HG03060 (cell line): ENCODE measurements around the gene RIBC2.

Source experiments
- ATAC-seq: cut with Tn5 transposase; IDR thresholded peaks from one replicate; pipeline ENCODE4 v1.9.1; 2021; ENCODE audit warnings: low read depth, moderate number of reproducible peaks; ENCODE audit not compliant: unreplicated experiment

RIBC2 gene

DNA sequence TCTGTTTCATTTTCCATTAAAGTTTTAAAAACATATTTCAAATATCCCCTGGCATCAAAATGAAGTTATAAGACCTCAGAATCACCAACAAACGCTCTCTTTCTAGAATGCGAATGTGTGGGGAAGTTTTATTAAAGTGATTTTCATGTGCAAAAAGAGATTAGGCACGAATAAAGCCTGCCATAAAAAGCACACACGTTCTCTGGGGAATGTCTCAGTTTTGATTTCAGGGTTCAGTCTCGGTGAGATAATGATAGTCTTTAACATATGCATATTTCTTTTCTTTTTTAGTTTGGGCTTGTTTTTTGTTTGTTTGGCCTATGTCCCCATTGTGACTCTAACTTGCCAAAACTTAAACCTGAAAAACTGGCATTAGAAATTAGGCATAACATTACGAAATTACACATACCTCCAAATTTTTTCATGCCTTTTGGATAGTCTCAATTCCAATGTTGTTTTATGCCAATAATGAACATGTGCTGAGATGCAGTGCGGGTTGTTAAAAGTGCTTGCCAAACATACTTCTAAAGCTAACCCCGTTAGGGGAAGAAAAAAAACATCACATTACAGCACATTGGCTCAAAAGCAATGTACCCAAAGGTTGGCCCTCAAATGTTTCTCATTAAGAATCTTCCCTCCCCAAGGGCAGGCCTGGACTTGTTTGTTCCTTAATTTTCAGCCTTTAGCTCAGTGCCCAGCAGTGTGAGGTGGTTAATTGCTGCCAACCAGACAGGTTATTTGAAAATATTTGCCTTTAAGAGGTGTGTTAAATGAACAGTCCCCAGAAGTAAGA lies 56.0 kb downstream of the RIBC2 start:
- no peak for ATAC-seq

DNA sequence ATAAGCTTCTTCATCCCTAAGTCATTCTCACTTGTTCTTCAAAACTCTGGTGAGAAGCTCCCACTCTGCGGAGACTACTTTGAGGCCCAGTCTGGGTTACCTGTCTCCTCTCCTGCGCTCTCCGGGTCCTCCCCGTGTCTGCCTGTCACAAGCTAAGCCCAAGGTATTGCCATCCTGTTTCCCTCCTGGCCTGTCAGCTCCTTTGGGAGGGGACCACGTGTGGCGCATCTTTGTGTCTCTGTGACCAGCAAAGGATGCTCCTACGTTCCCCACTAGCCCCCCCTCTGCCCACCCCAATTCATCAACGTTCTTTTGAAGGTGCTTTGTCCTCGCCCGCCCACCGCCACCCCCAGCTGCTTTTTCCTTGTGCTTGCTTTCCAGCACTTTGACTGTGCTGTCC lies 57.4 kb downstream of the RIBC2 start:
- ATAC-seq, result no peak

DNA sequence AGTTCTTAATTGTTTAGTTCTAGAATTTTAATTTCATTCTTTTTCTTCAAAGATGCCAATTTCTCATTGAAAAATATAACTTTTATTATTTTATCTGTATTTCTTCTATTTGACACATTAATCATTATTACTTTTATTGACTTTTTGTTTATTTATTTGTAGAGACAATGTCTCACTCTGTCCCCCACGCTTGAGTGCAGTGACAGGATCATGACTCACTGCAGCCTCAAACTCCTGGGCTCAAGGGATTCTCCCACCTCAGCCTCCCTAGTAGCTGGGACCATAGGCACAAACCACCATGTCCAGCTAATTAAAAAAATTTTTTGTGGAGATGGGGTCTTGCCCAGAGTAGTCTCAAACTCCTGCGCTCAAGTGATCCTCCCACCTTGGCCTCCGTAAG lies 58.9 kb downstream of the RIBC2 start:
- ATAC-seq, result no peak

- no peak for ATAC-seq
Measured at GRCh38 chr22:45473626-45474237, 60.2 kb downstream of the RIBC2 start.

DNA sequence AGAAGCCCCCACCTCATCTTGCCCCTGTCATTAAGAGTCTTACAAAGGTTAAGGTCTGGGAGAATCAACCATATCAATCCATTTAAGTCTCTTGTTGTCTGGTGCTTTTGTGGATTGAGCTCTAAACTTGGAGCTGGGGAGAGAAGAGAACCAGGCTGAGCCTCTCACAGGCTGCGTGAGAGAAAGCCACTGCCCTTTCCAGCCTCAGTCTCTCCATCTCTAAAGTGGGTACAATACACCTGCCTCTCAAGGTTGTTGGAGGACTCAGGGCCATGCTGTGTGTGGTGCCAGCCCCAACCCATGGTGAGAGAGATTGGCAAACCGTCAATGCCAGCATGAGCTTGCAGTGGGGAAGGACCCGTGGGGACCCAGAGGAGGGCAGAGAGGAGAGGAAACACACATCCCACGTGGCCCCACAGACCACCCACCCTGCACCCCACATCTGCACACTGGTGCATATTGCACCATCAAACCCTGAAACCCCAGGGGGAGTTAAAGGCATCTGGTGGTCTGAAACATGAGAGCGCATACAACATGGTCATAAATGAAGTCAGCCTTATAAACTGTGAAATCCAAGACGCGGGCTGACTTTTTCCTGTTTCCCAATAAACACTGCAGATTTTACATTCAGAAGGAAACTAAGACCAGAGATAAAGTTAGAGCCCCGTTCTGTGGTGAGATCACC lies 61.7 kb downstream of the RIBC2 start:
- no peak for ATAC-seq

GRCh38 chr22:45475851-45476514 lies 62.5 kb downstream of the RIBC2 start:
- ATAC-seq, result no peak

GRCh38 chr22:45476814-45477213 lies 63.3 kb downstream of the RIBC2 start:
- ATAC-seq, result no peak

GRCh38 chr22:45477366-45478107 lies 64.0 kb downstream of the RIBC2 start:
- ATAC-seq, result no peak

DNA sequence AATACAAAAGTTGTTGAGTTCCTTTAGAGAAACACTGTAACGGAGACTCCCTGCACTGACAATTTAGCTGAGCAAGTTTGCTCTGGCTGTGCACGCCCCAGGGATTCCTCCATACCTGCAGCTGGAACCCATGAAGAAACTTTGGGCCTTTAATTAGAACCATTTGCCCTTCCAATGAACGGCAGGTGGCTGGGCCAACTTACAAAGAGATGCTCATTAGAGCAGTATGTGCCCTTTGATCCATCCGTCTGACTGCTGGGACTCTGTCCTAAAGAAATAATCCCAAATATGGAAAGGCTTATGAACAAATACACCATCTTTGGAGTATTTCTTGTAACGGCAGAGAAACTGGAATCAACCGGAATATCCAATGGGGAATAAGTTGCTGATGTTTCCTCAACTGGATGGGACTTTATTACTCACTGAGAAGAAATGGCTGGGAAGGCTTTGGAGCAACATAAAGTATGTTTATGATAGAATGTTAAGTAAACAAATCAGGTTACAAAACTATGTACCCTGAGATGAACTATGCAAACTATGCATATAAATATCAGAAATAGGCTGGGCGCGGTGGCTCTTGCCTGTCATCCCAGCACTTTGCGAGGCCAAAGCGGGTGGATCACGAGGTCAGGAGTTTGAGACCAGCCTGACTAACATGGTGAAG lies 64.7 kb downstream of the RIBC2 start:
- no peak for ATAC-seq

DNA sequence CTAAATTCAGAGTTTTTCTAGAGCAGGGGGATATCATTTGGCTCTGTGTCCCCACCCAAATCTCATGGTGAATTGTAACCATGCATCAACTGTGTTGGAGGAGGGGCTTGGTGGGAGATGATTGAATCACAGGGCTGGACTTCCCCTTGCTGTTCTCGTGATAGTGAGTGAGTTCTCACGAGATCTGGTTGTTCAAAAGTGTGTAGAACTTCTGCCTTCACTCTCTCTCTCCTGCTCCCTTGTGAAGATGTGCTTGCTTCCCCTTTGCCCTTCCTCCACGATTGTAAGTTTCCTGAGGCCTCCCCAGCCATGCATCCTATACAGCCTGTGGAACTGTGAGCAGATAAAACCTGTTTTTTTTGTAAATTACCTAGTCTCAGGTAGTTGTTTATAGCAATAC lies 67.2 kb downstream of the RIBC2 start:
- no peak for ATAC-seq

GRCh38 chr22:45481661-45482060 lies 68.2 kb downstream of the RIBC2 start:
- no peak for ATAC-seq
